Measurements from ENCODE around the gene ATP5IF1. TPM values are rescaled to one million over a fixed set of nuclear protein-coding genes. Genes with fewer than 3 reads are reported as not detected.
A peak's percentile ranks its signal among the peaks of the same experiment; 100 is the strongest.

The ATP5IF1 gene
- total and polyA plus RNA-seq, 9 of the 15 experiments (the other 6 are each of a cell fraction or from before 2014, with no cell fraction given), result 292 to 1,422 (median 388) TPM

DNA sequence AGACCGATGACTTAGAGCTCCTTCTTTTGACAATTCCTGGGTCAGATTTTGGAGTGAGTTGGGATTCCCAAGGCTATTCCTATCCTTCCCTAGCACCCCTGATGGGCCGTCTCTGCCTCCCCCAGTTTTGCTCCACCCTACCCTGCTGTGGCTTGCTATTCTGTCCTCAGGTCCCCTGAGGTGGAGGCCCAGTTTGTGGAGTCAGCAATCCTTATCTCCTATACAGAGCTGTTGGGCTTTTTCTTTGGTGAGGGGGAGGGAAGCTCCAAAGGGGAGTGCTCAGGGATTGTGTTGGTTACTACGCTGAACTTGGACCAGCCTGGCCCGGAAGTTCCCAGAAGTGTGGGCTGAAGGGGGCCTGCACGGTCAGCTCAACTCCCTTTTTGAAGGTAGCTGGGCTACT lies 31.0 kb downstream of the ATP5IF1 start (continued):
- TF ChIP-seq MAFG (tag; conservative IDR thresholded peaks at IDR 0.05), result peak; percentile 98
- TF ChIP-seq, protein P1, sequence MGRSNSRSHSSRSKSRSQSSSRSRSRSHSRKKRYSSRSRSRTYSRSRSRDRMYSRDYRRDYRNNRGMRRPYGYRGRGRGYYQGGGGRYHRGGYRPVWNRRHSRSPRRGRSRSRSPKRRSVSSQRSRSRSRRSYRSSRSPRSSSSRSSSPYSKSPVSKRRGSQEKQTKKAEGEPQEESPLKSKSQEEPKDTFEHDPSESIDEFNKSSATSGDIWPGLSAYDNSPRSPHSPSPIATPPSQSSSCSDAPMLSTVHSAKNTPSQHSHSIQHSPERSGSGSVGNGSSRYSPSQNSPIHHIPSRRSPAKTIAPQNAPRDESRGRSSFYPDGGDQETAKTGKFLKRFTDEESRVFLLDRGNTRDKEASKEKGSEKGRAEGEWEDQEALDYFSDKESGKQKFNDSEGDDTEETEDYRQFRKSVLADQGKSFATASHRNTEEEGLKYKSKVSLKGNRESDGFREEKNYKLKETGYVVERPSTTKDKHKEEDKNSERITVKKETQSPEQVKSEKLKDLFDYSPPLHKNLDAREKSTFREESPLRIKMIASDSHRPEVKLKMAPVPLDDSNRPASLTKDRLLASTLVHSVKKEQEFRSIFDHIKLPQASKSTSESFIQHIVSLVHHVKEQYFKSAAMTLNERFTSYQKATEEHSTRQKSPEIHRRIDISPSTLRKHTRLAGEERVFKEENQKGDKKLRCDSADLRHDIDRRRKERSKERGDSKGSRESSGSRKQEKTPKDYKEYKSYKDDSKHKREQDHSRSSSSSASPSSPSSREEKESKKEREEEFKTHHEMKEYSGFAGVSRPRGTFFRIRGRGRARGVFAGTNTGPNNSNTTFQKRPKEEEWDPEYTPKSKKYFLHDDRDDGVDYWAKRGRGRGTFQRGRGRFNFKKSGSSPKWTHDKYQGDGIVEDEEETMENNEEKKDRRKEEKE (IDR thresholded peaks at IDR 0.05; ENCODE audit: borderline replicate concordance in 1 of 2, control insufficient read depth in 1 of 2, low read depth in 2 of 2, low read length in 1 of 2), result 0 out of 4 replicates have a peak, but pooled peaks of 1 of the 2 experiments have one; percentile 36
- TF ChIP-seq CTBP1 (IDR thresholded peaks at IDR 0.05; ENCODE audit: borderline replicate concordance), result peak; percentile 60; the same call in 1 of the 2 replicates
- TF ChIP-seq, protein P2, sequence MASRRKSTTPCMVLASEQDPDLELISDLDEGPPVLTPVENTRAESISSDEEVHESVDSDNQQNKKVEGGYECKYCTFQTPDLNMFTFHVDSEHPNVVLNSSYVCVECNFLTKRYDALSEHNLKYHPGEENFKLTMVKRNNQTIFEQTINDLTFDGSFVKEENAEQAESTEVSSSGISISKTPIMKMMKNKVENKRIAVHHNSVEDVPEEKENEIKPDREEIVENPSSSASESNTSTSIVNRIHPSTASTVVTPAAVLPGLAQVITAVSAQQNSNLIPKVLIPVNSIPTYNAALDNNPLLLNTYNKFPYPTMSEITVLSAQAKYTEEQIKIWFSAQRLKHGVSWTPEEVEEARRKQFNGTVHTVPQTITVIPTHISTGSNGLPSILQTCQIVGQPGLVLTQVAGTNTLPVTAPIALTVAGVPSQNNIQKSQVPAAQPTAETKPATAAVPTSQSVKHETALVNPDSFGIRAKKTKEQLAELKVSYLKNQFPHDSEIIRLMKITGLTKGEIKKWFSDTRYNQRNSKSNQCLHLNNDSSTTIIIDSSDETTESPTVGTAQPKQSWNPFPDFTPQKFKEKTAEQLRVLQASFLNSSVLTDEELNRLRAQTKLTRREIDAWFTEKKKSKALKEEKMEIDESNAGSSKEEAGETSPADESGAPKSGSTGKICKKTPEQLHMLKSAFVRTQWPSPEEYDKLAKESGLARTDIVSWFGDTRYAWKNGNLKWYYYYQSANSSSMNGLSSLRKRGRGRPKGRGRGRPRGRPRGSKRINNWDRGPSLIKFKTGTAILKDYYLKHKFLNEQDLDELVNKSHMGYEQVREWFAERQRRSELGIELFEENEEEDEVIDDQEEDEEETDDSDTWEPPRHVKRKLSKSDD (conservative IDR thresholded peaks at IDR 0.05; ENCODE audit: low read length), result no peak
- TF ChIP-seq, protein P3, sequence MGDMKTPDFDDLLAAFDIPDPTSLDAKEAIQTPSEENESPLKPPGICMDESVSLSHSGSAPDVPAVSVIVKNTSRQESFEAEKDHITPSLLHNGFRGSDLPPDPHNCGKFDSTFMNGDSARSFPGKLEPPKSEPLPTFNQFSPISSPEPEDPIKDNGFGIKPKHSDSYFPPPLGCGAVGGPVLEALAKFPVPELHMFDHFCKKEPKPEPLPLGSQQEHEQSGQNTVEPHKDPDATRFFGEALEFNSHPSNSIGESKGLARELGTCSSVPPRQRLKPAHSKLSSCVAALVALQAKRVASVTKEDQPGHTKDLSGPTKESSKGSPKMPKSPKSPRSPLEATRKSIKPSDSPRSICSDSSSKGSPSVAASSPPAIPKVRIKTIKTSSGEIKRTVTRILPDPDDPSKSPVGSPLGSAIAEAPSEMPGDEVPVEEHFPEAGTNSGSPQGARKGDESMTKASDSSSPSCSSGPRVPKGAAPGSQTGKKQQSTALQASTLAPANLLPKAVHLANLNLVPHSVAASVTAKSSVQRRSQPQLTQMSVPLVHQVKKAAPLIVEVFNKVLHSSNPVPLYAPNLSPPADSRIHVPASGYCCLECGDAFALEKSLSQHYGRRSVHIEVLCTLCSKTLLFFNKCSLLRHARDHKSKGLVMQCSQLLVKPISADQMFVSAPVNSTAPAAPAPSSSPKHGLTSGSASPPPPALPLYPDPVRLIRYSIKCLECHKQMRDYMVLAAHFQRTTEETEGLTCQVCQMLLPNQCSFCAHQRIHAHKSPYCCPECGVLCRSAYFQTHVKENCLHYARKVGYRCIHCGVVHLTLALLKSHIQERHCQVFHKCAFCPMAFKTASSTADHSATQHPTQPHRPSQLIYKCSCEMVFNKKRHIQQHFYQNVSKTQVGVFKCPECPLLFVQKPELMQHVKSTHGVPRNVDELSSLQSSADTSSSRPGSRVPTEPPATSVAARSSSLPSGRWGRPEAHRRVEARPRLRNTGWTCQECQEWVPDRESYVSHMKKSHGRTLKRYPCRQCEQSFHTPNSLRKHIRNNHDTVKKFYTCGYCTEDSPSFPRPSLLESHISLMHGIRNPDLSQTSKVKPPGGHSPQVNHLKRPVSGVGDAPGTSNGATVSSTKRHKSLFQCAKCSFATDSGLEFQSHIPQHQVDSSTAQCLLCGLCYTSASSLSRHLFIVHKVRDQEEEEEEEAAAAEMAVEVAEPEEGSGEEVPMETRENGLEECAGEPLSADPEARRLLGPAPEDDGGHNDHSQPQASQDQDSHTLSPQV (IDR thresholded peaks at IDR 0.05), result 0 out of 2 replicates have a peak, but pooled peaks have one; percentile 74
- TF ChIP-seq ELF1 (tag; IDR thresholded peaks at IDR 0.05), result peak; percentile 66
- no peak for TF ChIP-seq ZNF274 (IDR thresholded peaks at IDR 0.05; ENCODE audit: borderline replicate concordance, low read depth, low read length)
- peak; percentile 51 for TF ChIP-seq NFE2 (IDR thresholded peaks at IDR 0.05; ENCODE audit: low read depth)
- TF ChIP-seq, protein P4, sequence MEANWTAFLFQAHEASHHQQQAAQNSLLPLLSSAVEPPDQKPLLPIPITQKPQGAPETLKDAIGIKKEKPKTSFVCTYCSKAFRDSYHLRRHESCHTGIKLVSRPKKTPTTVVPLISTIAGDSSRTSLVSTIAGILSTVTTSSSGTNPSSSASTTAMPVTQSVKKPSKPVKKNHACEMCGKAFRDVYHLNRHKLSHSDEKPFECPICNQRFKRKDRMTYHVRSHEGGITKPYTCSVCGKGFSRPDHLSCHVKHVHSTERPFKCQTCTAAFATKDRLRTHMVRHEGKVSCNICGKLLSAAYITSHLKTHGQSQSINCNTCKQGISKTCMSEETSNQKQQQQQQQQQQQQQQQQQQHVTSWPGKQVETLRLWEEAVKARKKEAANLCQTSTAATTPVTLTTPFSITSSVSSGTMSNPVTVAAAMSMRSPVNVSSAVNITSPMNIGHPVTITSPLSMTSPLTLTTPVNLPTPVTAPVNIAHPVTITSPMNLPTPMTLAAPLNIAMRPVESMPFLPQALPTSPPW (CRISPR knock-in tag; IDR thresholded peaks at IDR 0.05), result peak; percentile 91
- TF ChIP-seq NBN (IDR thresholded peaks at IDR 0.05; ENCODE audit: low read depth), result peak; percentile 83
- peak; percentile 64 for TF ChIP-seq JUND (IDR thresholded peaks at IDR 0.05; ENCODE audit: borderline replicate concordance, low read depth, low read length)
- peak; percentile 76; the same call in 1 of the 3 replicates for TF ChIP-seq JUND (tag; IDR thresholded peaks at IDR 0.05; ENCODE audit: borderline replicate concordance, low read depth, low read length)
- TF ChIP-seq, protein P5, sequence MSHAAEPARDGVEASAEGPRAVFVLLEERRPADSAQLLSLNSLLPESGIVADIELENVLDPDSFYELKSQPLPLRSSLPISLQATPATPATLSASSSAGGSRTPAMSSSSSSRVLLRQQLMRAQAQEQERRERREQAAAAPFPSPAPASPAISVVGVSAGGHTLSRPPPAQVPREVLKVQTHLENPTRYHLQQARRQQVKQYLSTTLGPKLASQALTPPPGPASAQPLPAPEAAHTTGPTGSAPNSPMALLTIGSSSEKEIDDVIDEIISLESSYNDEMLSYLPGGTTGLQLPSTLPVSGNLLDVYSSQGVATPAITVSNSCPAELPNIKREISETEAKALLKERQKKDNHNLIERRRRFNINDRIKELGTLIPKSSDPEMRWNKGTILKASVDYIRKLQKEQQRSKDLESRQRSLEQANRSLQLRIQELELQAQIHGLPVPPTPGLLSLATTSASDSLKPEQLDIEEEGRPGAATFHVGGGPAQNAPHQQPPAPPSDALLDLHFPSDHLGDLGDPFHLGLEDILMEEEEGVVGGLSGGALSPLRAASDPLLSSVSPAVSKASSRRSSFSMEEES (CRISPR knock-in tag; IDR thresholded peaks at IDR 0.05), result no peak
- 0 out of 2 replicates have a peak, but pooled peaks have one; percentile 36 for TF ChIP-seq KAT7 (CRISPR knock-in tag; IDR thresholded peaks at IDR 0.05; ENCODE audit: borderline replicate concordance)

All from K562 (cell line).